Upper lobe of left lung (tissue), 6 donors: ENCODE measurements around the gene NRXN2. TPM values are rescaled to one million over a fixed set of nuclear protein-coding genes. Genes with fewer than 3 reads are reported as not detected.

Experiments
- ATAC-seq, 2 donors: fragments of 200-7000 bp; cut with Tn5 transposase; one replicate each; pipeline ENCODE4 v1.9.1; 2022; ENCODE audit warnings: mild to moderate bottlenecking in 2 of 2, moderate library complexity in 2 of 2; ENCODE audit not compliant: low FRiP score in 2 of 2
- DNase-seq, 2 donors: peaks; one replicate each; pipeline ENCODE4 v3.0.0-alpha.2; 2019 to 2020
- H3K27ac ChIP-seq, 4 donors: fragments of 200-600 bp; sonication (generic); one replicate each; pipeline ENCODE4 v1.5.1; 2016 to 2019
- H3K27me3 ChIP-seq, 4 donors: fragments of 200-600 bp; sonication (generic); one replicate each; pipeline ENCODE4 v1.5.1; 2017 to 2019
- H3K36me3 ChIP-seq, 4 donors: fragments of 200-600 bp; sonication (generic); one replicate each; pipeline ENCODE4 v1.5.1; 2016 to 2019
- H3K4me1 ChIP-seq, 4 donors: fragments of 200-600 bp; sonication (generic); one replicate each; pipeline ENCODE4 v1.5.1; 2018 to 2019
- H3K4me3 ChIP-seq, 4 donors: fragments of 200-600 bp; sonication (generic); one replicate each; pipeline ENCODE4 v1.5.1; 2017 to 2019; ENCODE audit warnings: mild to moderate bottlenecking in 2 of 4, moderate library complexity in 1 of 4
- H3K9me3 ChIP-seq, 4 donors: fragments of 200-600 bp; sonication (generic); one replicate each; pipeline ENCODE4 v1.5.1; 2018 to 2019
- EP300 ChIP-seq, 4 donors: sonication (generic); formaldehyde crosslinking; IDR thresholded peaks; one replicate each; pipeline ENCODE4 v1.5.1; 2017; ENCODE audit warnings: antibody characterized with exemption in 4 of 4, control low read depth in 2 of 4
- POLR2A ChIP-seq, 4 donors: fragments of 450-650 bp; IDR thresholded peaks; one replicate each; pipeline ENCODE4 v1.5.1; 2016 to 2017; ENCODE audit warnings: antibody characterized with exemption in 4 of 4, mild to moderate bottlenecking in 2 of 4
- POLR2AphosphoS5 ChIP-seq, 2 donors: sonication (generic); formaldehyde crosslinking; IDR thresholded peaks; one replicate each; pipeline ENCODE4 v1.5.1; 2017; ENCODE audit warnings: antibody characterized with exemption in 2 of 2
- WGBS, 2 donors: methylation state at CpG; one replicate each; pipeline ENCODE4 v1.1.5; 2017 to 2018; 5-methylcytosine and 5-hydroxymethylcytosine counted together
- total RNA-seq, 6 donors: library from RNA; depleted of rRNA in 4 of 6; stranded (reverse); fragments of >200 nt in 4 of 6; gene quantifications; one replicate each; pipeline versions ENCODE4 v1.1.0 to v1.2.1, GENCODE V29; 2016 to 2021
- TF ChIP-seq, protein P1 (sequence below), 6 experiments: fragments of 450-650 bp in 4 of 6; fragments of 200-600 bp in 2 of 6; sonication (generic) in 2 of 6; IDR thresholded peaks; one replicate each; pipeline ENCODE4 v1.5.1; 2016 to 2019; ENCODE audit warnings: antibody characterized with exemption in 6 of 6
- donor health status: DM: no; HTN: no; CAD: no; lungs with moderate emphysema.
- donor health status: DM: no; HTN: yes; CAD: no; lungs with severe emphysema.

Gene NRXN2
- total RNA-seq, 6 donors from 2014 or later, result 0.59 to 21.6 (median 2.9) TPM; not detected in 2

DNA sequence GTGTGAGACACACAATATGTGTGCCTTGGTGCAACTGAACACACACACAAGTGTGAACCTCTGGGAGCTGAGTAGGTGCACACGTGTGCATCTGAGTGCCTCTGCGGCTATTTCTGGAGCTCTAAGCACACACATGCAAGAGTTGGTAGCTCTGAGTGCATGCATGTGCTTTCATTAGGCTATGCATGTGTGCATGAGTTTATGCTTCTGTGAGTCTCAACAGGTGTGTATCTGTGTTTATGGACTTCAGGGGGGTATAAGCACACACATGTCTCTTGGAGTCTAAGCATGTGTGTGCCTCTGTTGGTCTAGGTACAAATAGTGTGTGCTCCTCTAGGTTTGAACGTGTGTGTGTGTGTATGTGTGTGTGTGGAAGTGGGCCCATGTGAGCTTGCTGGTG, 106.2 kb downstream of the NRXN2 start:
- Histone ChIP-seq H3K4me1 (peaks cover 0 to 12% (median 6%) of the 10 kb centered on the region in 4 donors), H3K27me3 (no peaks in the 10 kb centered on the region), H3K9me3 (no peaks in the 10 kb centered on the region), H3K4me3 (no peak overlapping the region), H3K36me3 (no peaks in the 10 kb centered on the region), H3K27ac (no peak overlapping the region)
- WGBS, 2 donors, result 100% methylated on average over 2 to 3 of the region's 3 CpGs
- TF ChIP-seq, protein P1, sequence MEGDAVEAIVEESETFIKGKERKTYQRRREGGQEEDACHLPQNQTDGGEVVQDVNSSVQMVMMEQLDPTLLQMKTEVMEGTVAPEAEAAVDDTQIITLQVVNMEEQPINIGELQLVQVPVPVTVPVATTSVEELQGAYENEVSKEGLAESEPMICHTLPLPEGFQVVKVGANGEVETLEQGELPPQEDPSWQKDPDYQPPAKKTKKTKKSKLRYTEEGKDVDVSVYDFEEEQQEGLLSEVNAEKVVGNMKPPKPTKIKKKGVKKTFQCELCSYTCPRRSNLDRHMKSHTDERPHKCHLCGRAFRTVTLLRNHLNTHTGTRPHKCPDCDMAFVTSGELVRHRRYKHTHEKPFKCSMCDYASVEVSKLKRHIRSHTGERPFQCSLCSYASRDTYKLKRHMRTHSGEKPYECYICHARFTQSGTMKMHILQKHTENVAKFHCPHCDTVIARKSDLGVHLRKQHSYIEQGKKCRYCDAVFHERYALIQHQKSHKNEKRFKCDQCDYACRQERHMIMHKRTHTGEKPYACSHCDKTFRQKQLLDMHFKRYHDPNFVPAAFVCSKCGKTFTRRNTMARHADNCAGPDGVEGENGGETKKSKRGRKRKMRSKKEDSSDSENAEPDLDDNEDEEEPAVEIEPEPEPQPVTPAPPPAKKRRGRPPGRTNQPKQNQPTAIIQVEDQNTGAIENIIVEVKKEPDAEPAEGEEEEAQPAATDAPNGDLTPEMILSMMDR (IDR thresholded peaks at IDR 0.05), result no peak
- TF ChIP-seq POLR2A (IDR thresholded peaks at IDR 0.05), result no peak
- TF ChIP-seq EP300 (IDR thresholded peaks at IDR 0.05), result no peak
- TF ChIP-seq POLR2AphosphoS5 (IDR thresholded peaks at IDR 0.05), result no peak
- DNase-seq, result no peak
- ATAC-seq, result no peak

DNA sequence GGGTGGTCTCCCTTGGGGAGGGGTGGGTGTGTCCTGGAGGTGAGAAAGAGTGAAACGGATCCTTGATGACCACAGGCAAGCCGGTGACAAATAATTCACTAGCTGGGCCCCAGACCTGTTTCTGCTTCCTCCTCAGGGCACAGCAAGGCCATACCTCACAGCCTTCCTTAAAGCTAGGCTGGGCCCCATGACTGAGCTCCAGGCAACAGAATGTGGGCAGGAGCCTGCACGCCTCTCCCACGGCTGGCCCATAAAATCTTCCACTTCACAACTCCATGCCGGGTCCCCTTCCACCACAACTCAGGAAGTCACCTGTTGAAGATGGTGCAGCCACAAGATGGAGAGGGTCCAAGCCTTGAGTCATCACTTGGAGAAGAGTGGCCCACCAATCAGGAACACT, 108.1 kb downstream of the NRXN2 start:
- ATAC-seq, result no peak
- no peaks in the 10 kb centered on the region for H3K27me3 ChIP-seq
- no peak overlapping the region for H3K27ac ChIP-seq
- WGBS, 2 donors, result 66 to 74% methylated on average over 5 of the region's 5 CpGs
- H3K4me1 ChIP-seq, result peaks cover 0 to 9% (median 3%) of the 10 kb centered on the region in 4 donors
- no peak overlapping the region for H3K4me3 ChIP-seq
- H3K36me3 ChIP-seq, result no peaks in the 10 kb centered on the region
- TF ChIP-seq POLR2AphosphoS5 (IDR thresholded peaks at IDR 0.05) (no peak), POLR2A (IDR thresholded peaks at IDR 0.05) (no peak), EP300 (IDR thresholded peaks at IDR 0.05) (no peak)
- TF ChIP-seq, protein P1 (IDR thresholded peaks at IDR 0.05), result no peak
- H3K9me3 ChIP-seq, result no peaks in the 10 kb centered on the region
- DNase-seq, result no peak

DNA sequence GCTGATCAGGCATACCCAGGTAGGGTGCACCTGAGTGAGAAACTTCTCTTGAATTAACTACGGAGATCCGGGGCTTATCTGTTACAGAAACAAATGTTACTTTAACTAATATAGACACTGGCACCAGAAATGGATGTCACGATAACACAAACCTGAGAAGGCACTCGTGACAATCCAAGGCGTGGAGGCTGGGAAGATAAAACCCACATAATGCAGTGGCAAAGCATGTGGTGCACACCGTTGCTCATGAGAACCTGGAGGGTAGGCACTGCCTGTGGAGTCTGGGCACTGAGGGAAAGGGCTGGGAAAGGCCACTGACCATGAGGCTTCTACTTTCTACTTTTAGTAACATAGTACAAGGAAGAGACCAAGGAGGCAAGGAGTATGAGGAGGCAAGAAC, 109.3 kb downstream of the NRXN2 start:
- Histone ChIP-seq H3K9me3 (no peaks in the 10 kb centered on the region), H3K4me1 (no peaks in the 10 kb centered on the region), H3K27me3 (no peaks in the 10 kb centered on the region), H3K27ac (no peak overlapping the region), H3K4me3 (no peak overlapping the region), H3K36me3 (no peaks in the 10 kb centered on the region)
- 85 to 90% methylated on average over 6 of the region's 6 CpGs for WGBS, 2 donors
- TF ChIP-seq POLR2A (IDR thresholded peaks at IDR 0.05), result no peak
- TF ChIP-seq POLR2AphosphoS5 (IDR thresholded peaks at IDR 0.05), result no peak
- TF ChIP-seq, protein P1 (IDR thresholded peaks at IDR 0.05), result no peak
- no peak for ATAC-seq
- no peak for DNase-seq

DNA sequence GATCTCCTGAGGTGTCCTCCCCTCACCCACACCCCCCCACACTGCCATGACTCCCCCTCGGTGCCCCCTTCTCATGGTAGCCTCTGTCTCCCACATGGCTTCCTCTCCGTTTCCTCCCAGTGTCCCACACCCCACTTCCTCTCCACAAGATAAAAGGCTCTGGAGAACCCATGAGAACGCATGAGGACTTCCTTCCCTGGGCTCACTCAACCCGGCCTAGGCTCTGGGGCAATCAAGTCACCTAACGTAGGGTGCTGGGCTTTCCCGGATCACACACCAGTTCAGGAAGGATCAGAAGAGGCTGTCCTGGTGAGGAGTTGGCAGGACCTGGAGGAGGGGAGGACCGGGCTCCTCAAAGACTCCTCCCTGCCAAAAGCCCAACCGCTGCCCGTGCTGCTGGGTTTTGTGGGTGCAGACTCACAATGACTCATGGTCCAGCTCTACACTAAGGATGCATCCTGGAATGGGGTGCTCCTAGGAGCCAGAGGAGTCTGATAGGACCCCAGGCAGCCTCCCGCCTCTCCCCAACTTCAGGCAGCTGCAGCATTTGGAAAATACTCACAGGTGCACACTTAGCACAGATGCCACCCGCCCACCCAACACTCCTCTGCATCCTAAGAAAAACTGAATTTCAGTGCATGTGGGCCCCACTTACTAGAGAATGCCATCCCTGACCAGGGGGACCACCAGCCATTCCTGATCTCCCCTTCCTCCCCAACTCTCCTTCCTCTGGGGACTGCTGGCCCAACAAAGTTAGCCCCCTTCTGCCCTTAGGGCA, 110.9 kb downstream of the NRXN2 start:
- Histone ChIP-seq H3K9me3 (no peaks in the 10 kb centered on the region), H3K36me3 (no peaks in the 10 kb centered on the region), H3K27me3 (peaks cover 0 to 6% (median 3%) of the 10 kb centered on the region in 4 donors), H3K27ac (no peak overlapping the region), H3K4me1 (peaks cover 0 to 9% (median 3%) of the 10 kb centered on the region in 4 donors), H3K4me3 (no peak overlapping the region)
- TF ChIP-seq, protein P1 (IDR thresholded peaks at IDR 0.05), result no peak
- no peak for TF ChIP-seq POLR2AphosphoS5 (IDR thresholded peaks at IDR 0.05)
- TF ChIP-seq POLR2A (IDR thresholded peaks at IDR 0.05), result no peak
- no peak for TF ChIP-seq EP300 (IDR thresholded peaks at IDR 0.05)
- 52 to 67% methylated on average over 5 to 7 of the region's 11 CpGs for WGBS, 2 donors
- ATAC-seq, result no peak
- no peak for DNase-seq

DNA sequence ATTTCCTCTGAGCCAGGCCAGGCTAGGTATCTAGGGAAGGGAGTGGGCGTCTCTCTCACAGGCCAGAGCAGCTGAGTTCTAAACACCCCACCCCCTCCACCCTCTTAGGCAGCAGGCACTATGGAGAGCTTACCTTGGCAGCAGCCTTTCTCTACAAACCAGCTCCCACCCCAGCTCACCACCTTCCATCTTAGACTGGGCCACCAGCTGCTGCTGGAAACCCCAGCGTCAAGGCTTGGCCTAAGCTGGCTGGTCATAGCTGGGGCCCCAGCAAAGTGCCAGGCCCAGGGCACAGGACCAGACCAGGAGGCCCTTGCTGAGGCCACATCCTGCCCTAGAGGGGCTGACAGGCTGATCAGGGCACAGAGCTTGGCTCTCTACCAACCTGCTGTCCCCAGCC, 111.8 kb downstream of the NRXN2 start:
- no peaks in the 10 kb centered on the region for H3K9me3 ChIP-seq
- no peak overlapping the region for H3K27ac ChIP-seq
- WGBS, 2 donors, result 76 to 100% methylated on average over 1 to 2 of the region's 2 CpGs
- DNase-seq, result no peak
- no peak for TF ChIP-seq EP300 (IDR thresholded peaks at IDR 0.05)
- peaks cover 0 to 7% (median 3%) of the 10 kb centered on the region in 4 donors for H3K27me3 ChIP-seq
- peaks cover 0 to 9% (median 3%) of the 10 kb centered on the region in 4 donors for H3K4me1 ChIP-seq
- no peak overlapping the region for H3K4me3 ChIP-seq
- ATAC-seq, result no peak
- H3K36me3 ChIP-seq, result no peaks in the 10 kb centered on the region
